Gastrocnemius medialis (tissue), 4 donors: ENCODE results near the gene LILRA1. TPM values are rescaled to one million over a fixed set of nuclear protein-coding genes. Genes with fewer than 3 reads are reported as not detected.

ENCODE experiments used
- ATAC-seq, 2 donors: fragments of 150-250 bp; one replicate each; pipeline ENCODE4 v1.9.1; 2016
- DNase-seq, 2 donors: peaks; one replicate each; pipeline ENCODE4 v3.0.0-alpha.2; 2019
- H3K27ac ChIP-seq, 4 donors: fragments of 200-600 bp; sonication (generic); 1 replicate in 1 of 4; 2 replicates in 3 of 4; pipeline ENCODE4 v1.5.1; 2016 to 2018; ENCODE audit warnings: mild to moderate bottlenecking in 2 of 4, moderate library complexity in 1 of 4
- H3K27me3 ChIP-seq, 3 donors: fragments of 200-600 bp; sonication (generic) in 2 of 3; 1 replicate in 1 of 3; 2 replicates in 2 of 3; pipeline versions ENCODE4 v1.5.1 to v1.6.0; 2016 to 2019; ENCODE audit warnings: mild to moderate bottlenecking in 1 of 3, moderate library complexity in 1 of 3
- H3K36me3 ChIP-seq, 2 donors: fragments of 200-600 bp; sonication (generic) in 1 of 2; one replicate each; pipeline ENCODE4 v1.5.1; 2017 to 2018
- H3K4me1 ChIP-seq, 2 donors: fragments of 200-600 bp; sonication (generic) in 1 of 2; one replicate each; pipeline ENCODE4 v1.5.1; 2016 to 2017; ENCODE audit warnings: mild to moderate bottlenecking in 2 of 2
- H3K4me3 ChIP-seq, 4 donors: fragments of 200-600 bp; sonication (generic) in 3 of 4; 1 replicate in 1 of 4; 2 replicates in 3 of 4; pipeline ENCODE4 v1.5.1; 2016 to 2019; ENCODE audit warnings: mild to moderate bottlenecking in 2 of 4
- H3K9me3 ChIP-seq, 3 donors: fragments of 200-600 bp; sonication (generic) in 2 of 3; 1 replicate in 1 of 3; 2 replicates in 2 of 3; pipeline ENCODE4 v1.5.1; 2016 to 2019
- CTCF ChIP-seq, 5 experiments: fragments of 450-650 bp in 3 of 5; fragments of 200-600 bp in 2 of 5; sonication (generic) in 2 of 5; IDR thresholded peaks in 4 of 5; conservative IDR thresholded peaks in 1 of 5; 1 replicate in 4 of 5; 2 replicates in 1 of 5; pipeline ENCODE4 v1.5.1; 2016 to 2019; ENCODE audit warnings: antibody characterized with exemption in 5 of 5, mild to moderate bottlenecking in 3 of 5, moderate library complexity in 3 of 5
- POLR2A ChIP-seq, 2 donors: fragments of 450-650 bp; IDR thresholded peaks; one replicate each; pipeline ENCODE4 v1.6.1; 2017; ENCODE audit warnings: antibody characterized with exemption in 2 of 2, mild to moderate bottlenecking in 2 of 2, moderate library complexity in 2 of 2
- in situ Hi-C, 4 donors: fragments of 200-750 bp; cut with MboI; loops; one replicate each; pipeline versions ENCODE4 v1.15.0 to v1.8.0; 2017; ENCODE audit warnings: low sequenced_read_pairs in 4 of 4
- intact Hi-C: fragments of 100-400 bp; cut with DNase I; formaldehyde crosslinking; loops from one replicate; pipeline ENCODE4 v1.15.1; 2023; ENCODE audit warnings: low total_unique reads
- microRNA-seq, 2 donors: library from miRNA; unstranded; fragments of <30 nt; microRNA quantifications; one replicate each; pipeline ENCODE4, GENCODE V29; 2016; ENCODE audit warnings: borderline replicate concordance in 2 of 2
- total RNA-seq, 4 donors: library from RNA; depleted of rRNA; stranded (reverse); fragments of >200 nt; gene quantifications; one replicate each; pipeline versions ENCODE4 v1.1.0 to v1.2.3, GENCODE V29; 2016

The LILRA1 gene
- total RNA-seq, 4 donors from 2014 or later = 0.40 to 0.62 TPM; not detected in 2

DNA sequence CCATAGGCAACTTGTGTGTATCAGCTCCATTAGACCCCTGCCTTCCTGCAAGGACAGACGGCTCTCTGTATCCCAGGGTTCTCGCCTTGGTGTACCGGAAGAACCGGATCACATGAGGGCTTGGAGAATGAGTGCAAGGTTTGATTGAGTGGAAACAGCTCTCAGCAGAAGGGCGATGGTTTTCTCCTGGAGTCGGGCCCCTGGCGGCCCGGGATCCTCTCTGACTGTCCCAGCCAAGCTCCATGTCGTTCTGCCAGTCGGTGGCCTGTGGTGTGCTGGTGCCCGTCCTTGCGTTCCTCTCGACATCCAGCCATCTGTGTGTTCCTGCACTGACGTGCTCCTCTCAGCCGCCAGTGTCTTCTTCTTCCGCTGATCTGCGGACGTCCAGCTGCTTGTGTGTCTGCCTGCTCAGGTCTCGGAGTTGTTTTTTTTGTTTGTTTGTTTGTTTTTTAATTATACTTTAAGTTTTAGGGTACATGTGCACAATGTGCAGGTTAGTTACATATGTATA lies 53.0 kb downstream of the LILRA1 start:
- no peaks in the 10 kb centered on the region for H3K27me3 ChIP-seq
- no peaks in the 10 kb centered on the region for H3K36me3 ChIP-seq
- in situ Hi-C loops (loop anchor here in 1 of 4 donors (25.0 kb wide), 1 partner anchor 334 kb away; the partner anchor contains the start of gene LILRA5), intact Hi-C loops (no loop called here)
- no peaks in the 10 kb centered on the region for H3K9me3 ChIP-seq
- no peak overlapping the region for H3K4me3 ChIP-seq
- TF ChIP-seq POLR2A (IDR thresholded peaks at IDR 0.05) (no peak), CTCF (IDR thresholded peaks at IDR 0.05 in 4 of 5, conservative IDR thresholded peaks at IDR 0.05 in 1 of 5) (no peak)
- no peak overlapping the region for H3K27ac ChIP-seq
- DNase-seq (no peak), ATAC-seq (no peak)
- no peaks in the 10 kb centered on the region for H3K4me1 ChIP-seq

GRCh38 chr19:54648129-54648528 lies 54.7 kb downstream of the LILRA1 start:
- H3K4me1 ChIP-seq = no peaks in the 10 kb centered on the region
- intact Hi-C loops = no loop called here
- H3K27ac ChIP-seq = no peak overlapping the region
- H3K36me3 ChIP-seq = no peaks in the 10 kb centered on the region
- peaks cover 0 to 3% (median 0%) of the 10 kb centered on the region in 3 donors for H3K27me3 ChIP-seq
- H3K4me3 ChIP-seq = no peak overlapping the region
- in situ Hi-C loops = loop anchor here in 1 of 4 donors (25.0 kb wide), 1 partner anchor 336 kb away; the partner anchor contains the start of gene LILRA5
- no peak for DNase-seq
- H3K9me3 ChIP-seq = no peaks in the 10 kb centered on the region
- TF ChIP-seq POLR2A (IDR thresholded peaks at IDR 0.05) = no peak
- no peak for ATAC-seq

GRCh38 chr19:54650108-54650655 lies 56.8 kb downstream of the LILRA1 start:
- DNase-seq = no peak
- no peak for TF ChIP-seq CTCF (IDR thresholded peaks at IDR 0.05 in 4 of 5, conservative IDR thresholded peaks at IDR 0.05 in 1 of 5)
- TF ChIP-seq POLR2A (IDR thresholded peaks at IDR 0.05) = no peak
- in situ Hi-C loops = no loop called here
- ATAC-seq = no peak
- Histone ChIP-seq H3K27me3 (peaks cover 0 to 3% (median 0%) of the 10 kb centered on the region in 3 donors), H3K27ac (no peak overlapping the region), H3K9me3 (no peaks in the 10 kb centered on the region), H3K36me3 (no peaks in the 10 kb centered on the region), H3K4me3 (no peak overlapping the region), H3K4me1 (no peaks in the 10 kb centered on the region)
- intact Hi-C loops = no loop called here

Small RNAs within 50 kb of the gene (microRNA-seq; reads per million reads assigned to microRNA genes)
- 0 reads per million in 2 donors for gene MIR8061

Other genes starting within 250 kb of the LILRA1 start
- 1 to 10 TPM in 3 of 4 donors, under 1 TPM in 1; 0.12 to 3.5 (median 2.9) TPM for gene LAIR1, start 228.7 kb upstream of the LILRA1 start, total RNA-seq
- gene TTYH1, start 178.2 kb upstream of the LILRA1 start, total RNA-seq = under 1 TPM in 1 of 4 donors, not detected in 3; 0.41 TPM
- 10 to 100 TPM in 3 of 4 donors, 1 to 10 TPM in 1; 9.9 to 49.5 (median 15.5) TPM for gene LENG8, start 144.4 kb upstream of the LILRA1 start, total RNA-seq
- 1 to 10 TPM; 1.5 to 4.9 (median 3.4) TPM for gene LENG9, start 129.9 kb upstream of the LILRA1 start, total RNA-seq
- 1 to 10 TPM in 2 of 4 donors, under 1 TPM in 1, not detected in 1; 0.83 to 4.6 (median 4.2) TPM for gene CDC42EP5, start 120.3 kb upstream of the LILRA1 start, total RNA-seq
- gene LAIR2, start 90.8 kb upstream of the LILRA1 start, total RNA-seq = not detected
- gene LILRA2, start 19.8 kb upstream of the LILRA1 start, total RNA-seq = 1 to 10 TPM in 1 of 4 donors, under 1 TPM in 2, not detected in 1; 0.44 to 1.0 (median 0.91) TPM
- gene LILRB1, start 36.9 kb downstream of the LILRA1 start, total RNA-seq = under 1 TPM in 2 of 4 donors, not detected in 2; 0.39 to 0.69 TPM
- gene LILRB4, start 69.4 kb downstream of the LILRA1 start, total RNA-seq = 1 to 10 TPM in 2 of 4 donors, under 1 TPM in 2; 0.24 to 4.0 (median 1.0) TPM
- not detected for gene KIR3DL3, start 130.8 kb downstream of the LILRA1 start, total RNA-seq
- not detected for gene KIR2DL3, start 144.9 kb downstream of the LILRA1 start, total RNA-seq
- not detected for gene KIR2DL1, start 176.2 kb downstream of the LILRA1 start, total RNA-seq
- gene KIR2DL4, start 210.0 kb downstream of the LILRA1 start, total RNA-seq = not detected
- under 1 TPM in 1 of 4 donors, not detected in 3; 0.36 TPM for gene KIR3DL1, start 222.8 kb downstream of the LILRA1 start, total RNA-seq
- not detected for gene KIR2DS4, start 239.0 kb downstream of the LILRA1 start, total RNA-seq